Left lung (tissue), 10 donors: Measurements from ENCODE around the gene SDR39U1. TPM values are rescaled to one million over a fixed set of nuclear protein-coding genes. Genes with fewer than 3 reads are reported as not detected.
"Not testable (repeated sequence)": the region's sequence is repeated elsewhere in the genome, so short reads cannot be mapped to it uniquely, and the experiment has no call there.

Source experiments
- ATAC-seq: fragments of 200-7000 bp; cut with Tn5 transposase; one replicate; pipeline ENCODE4 v1.9.1; 2020; ENCODE audit warnings: moderate library complexity
- DNase-seq, 4 donors: peaks; one replicate each; pipeline ENCODE4 v3.0.0-alpha.2; 2013 to 2020
- H3K27ac ChIP-seq, 2 donors: fragments of 200-600 bp; sonication (generic) in 1 of 2; one replicate each; pipeline versions ENCODE4 v1.5.0 to v1.8.0; 2020 to 2021
- H3K27me3 ChIP-seq, 2 donors: fragments of 200-600 bp; sonication (generic) in 1 of 2; one replicate each; pipeline versions ENCODE4 v1.5.0 to v1.8.0; 2020 to 2021
- H3K36me3 ChIP-seq, 2 donors: fragments of 200-600 bp; sonication (generic) in 1 of 2; one replicate each; pipeline versions ENCODE4 v1.5.0 to v1.8.0; 2020 to 2021
- H3K4me1 ChIP-seq, 2 donors: fragments of 200-600 bp; one replicate each; pipeline ENCODE4 v1.8.0; 2021
- H3K4me3 ChIP-seq, 2 donors: fragments of 200-600 bp; sonication (generic) in 1 of 2; one replicate each; pipeline versions ENCODE4 v1.5.0 to v1.8.0; 2020 to 2021; ENCODE audit warnings: mild to moderate bottlenecking in 1 of 2
- H3K9me3 ChIP-seq, 2 donors: fragments of 200-600 bp; sonication (generic) in 1 of 2; one replicate each; pipeline versions ENCODE4 v1.5.0 to v1.8.0; 2020 to 2021
- intact Hi-C, 2 donors: fragments of 100-400 bp; cut with DNase I; formaldehyde crosslinking; loops; one replicate each; pipeline versions ENCODE4 v1.11.2 to v1.14.2; 2022
- polyA plus RNA-seq, 6 donors: library from polyadenylated mRNA; unstranded; fragments of 120-200 nt; gene quantifications; one replicate each; pipeline ENCODE4 v1.2.1, GENCODE V29; 2013; ENCODE audit not compliant: insufficient read length in 6 of 6
- total RNA-seq, 2 donors: library from RNA; stranded (reverse); fragmentation: NEBNext Ultra II Directional; extraction: Animal tissue kit (Norgen Biotek cat#: 25700); gene quantifications; one replicate each; pipeline ENCODE4 v1.2.1, GENCODE V29; 2021
- TF ChIP-seq, protein P1 (sequence below), 2 donors: fragments of 200-600 bp; sonication (generic) in 1 of 2; IDR thresholded peaks; one replicate each; pipeline versions ENCODE4 v1.5.0 to v1.8.0; 2021; ENCODE audit warnings: antibody characterized with exemption in 2 of 2
- donor health status: DM: no; HTN: yes; CAD: no.
- donor health status: DM: no; HTN: no; CAD: no.

SDR39U1 gene
- total and polyA plus RNA-seq, 8 donors, result 32.7 to 51.9 (median 43.3) TPM

DNA sequence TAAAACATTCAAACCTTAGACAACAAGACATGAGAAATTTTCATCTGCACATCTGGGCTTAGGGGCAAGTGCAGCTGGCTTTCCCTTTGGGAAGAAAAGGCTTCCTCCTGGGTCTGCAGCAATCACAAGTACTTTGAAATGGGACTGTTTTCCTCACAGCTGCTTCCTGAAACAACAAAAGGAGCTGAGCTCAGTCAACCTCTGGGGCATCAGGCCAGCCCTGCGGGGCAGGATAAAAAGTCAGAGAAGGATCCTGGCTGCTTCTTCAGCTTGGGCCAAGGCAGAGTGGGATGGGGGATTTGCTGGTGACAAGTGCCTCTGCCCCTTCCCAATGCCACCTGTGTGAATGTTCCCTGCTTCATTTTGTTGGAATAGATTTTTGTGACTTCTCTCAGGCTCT lies 16.2 kb upstream of the SDR39U1 start:
- no peaks in the 10 kb centered on the region for H3K9me3 ChIP-seq
- no peaks in the 10 kb centered on the region for H3K27me3 ChIP-seq
- H3K27ac ChIP-seq, result no peak overlapping the region
- DNase-seq (no peak), ATAC-seq (no peak)
- H3K4me3 ChIP-seq, result no peak overlapping the region
- no peaks in the 10 kb centered on the region for H3K4me1 ChIP-seq
- intact Hi-C loops, result no loop called here
- no peaks in the 10 kb centered on the region for H3K36me3 ChIP-seq
- TF ChIP-seq, protein P1, sequence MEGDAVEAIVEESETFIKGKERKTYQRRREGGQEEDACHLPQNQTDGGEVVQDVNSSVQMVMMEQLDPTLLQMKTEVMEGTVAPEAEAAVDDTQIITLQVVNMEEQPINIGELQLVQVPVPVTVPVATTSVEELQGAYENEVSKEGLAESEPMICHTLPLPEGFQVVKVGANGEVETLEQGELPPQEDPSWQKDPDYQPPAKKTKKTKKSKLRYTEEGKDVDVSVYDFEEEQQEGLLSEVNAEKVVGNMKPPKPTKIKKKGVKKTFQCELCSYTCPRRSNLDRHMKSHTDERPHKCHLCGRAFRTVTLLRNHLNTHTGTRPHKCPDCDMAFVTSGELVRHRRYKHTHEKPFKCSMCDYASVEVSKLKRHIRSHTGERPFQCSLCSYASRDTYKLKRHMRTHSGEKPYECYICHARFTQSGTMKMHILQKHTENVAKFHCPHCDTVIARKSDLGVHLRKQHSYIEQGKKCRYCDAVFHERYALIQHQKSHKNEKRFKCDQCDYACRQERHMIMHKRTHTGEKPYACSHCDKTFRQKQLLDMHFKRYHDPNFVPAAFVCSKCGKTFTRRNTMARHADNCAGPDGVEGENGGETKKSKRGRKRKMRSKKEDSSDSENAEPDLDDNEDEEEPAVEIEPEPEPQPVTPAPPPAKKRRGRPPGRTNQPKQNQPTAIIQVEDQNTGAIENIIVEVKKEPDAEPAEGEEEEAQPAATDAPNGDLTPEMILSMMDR (IDR thresholded peaks at IDR 0.05), result no peak

DNA sequence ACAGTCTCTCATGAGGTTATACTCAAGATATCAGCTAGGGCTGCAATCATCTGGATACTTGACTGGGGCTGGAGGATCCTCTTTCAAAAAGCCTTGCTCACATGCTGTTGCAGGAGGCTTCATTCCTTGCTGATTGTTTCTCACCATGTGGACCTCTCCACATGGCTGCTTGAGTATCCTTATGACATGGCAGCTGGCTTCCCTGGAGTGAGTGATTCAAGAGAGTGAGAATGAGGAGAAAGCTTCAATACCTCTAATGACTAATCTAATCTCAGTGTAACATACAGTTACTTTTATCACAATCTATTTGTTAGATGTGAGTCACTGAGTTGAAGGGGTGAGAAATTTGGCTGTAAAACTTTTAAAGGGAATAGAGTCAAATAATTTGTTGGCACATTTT lies 14.4 kb upstream of the SDR39U1 start:
- TF ChIP-seq, protein P1 (IDR thresholded peaks at IDR 0.05), result no peak
- no peaks in the 10 kb centered on the region for H3K9me3 ChIP-seq
- ATAC-seq (no peak), DNase-seq (no peak)
- H3K27me3 ChIP-seq, result no peaks in the 10 kb centered on the region
- H3K4me1 ChIP-seq, result no peaks in the 10 kb centered on the region
- intact Hi-C loops, result no loop called here
- no peak overlapping the region for H3K27ac ChIP-seq
- no peaks in the 10 kb centered on the region for H3K36me3 ChIP-seq
- no peak overlapping the region for H3K4me3 ChIP-seq

DNA sequence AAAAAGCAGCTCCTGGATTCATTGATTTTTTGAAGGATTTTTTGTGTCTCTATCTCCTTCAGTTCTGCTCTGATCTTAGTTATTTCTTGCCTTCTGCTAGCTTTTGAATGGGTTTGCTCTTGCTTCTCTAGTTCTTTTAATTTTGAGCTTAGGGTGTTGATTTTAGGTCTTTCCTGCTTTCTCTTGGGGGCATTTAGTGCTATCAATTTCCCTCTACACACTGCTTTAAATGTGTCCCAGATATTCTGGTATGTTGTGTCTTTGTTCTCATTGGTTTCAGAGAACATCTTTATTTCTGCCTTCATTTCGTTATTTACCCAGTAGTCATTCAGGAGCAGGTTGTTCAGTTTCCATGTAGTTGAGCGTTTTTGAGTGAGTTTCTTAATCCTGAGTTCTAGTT lies 8.3 kb upstream of the SDR39U1 start:
- H3K4me3 ChIP-seq, intact Hi-C loops, H3K36me3 ChIP-seq, DNase-seq, ATAC-seq, H3K9me3 ChIP-seq, H3K4me1 ChIP-seq, H3K27ac ChIP-seq, H3K27me3 ChIP-seq: not testable (repeated sequence)

DNA sequence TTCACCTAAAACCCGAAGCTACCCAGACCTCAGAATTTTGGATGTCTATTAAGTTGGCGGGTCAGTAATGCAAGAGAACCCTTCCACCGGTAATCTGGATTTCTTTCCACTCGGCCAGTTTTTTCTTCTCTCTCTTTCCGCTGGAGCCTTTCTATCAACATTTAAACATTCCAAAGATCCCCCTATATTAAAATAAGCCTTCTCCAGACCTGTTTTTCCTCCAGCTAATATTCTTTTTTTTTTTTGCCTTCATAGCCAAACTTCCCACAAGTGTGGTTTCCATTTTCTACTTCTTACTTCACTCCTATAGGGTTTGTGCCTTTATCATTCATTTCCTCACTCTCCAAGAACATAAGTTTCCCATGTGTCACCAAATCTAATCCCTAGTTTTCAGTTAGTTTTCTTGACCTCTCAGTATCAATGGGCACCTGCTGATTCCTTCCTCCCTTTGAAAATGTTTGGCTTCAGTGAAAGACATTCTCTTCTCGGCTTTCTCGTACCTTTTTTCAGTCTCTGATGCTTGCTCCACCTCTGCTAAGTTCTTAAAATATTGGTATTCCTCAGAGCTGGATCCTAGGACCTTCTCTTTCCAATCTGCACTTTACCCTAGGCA lies 583 bp upstream of the SDR39U1 start:
- DNase-seq, result no peak

DNA sequence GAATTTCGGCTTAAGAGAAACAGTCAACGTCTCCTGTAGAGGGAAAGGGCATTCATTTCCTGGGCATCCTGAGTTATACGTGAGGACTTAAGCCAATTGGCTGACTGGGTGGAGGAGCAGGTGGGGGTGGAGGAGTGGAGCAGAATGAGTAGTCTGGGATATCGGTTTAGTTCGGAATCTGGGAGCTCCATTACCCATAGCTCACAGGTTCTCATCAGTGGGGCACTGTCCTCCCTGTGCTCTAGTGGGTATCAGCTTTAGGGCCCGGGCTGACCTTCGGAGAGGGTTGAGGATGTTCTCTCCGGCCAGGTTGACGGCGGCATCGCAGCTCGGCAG lies 704 bp downstream of the SDR39U1 start:
- peak overlapping the region; percentile 96 to 99 for H3K27ac ChIP-seq
- peak overlapping the region; percentile 59 to 61 for H3K4me3 ChIP-seq
- ATAC-seq (no peak), DNase-seq (no peak)
- H3K4me1 ChIP-seq, result peaks cover 15 to 54% of the 10 kb centered on the region in 2 donors
- no peaks in the 10 kb centered on the region for H3K9me3 ChIP-seq
- H3K36me3 ChIP-seq, result peaks cover 0 to 46% of the 10 kb centered on the region in 2 donors
- intact Hi-C loops, result no loop called here
- H3K27me3 ChIP-seq, result no peaks in the 10 kb centered on the region
- TF ChIP-seq, protein P1 (IDR thresholded peaks at IDR 0.05), result peak in 1 of 2 donors; percentile 5

More for the DNA sequence above, 583 bp upstream of the SDR39U1 start:
- Histone ChIP-seq H3K27ac (peak overlapping the region; percentile 96 to 99), H3K4me3 (peak overlapping the region; percentile 59 to 61), H3K9me3 (no peaks in the 10 kb centered on the region), H3K4me1 (peaks cover 9 to 41% of the 10 kb centered on the region in 2 donors), H3K27me3 (no peaks in the 10 kb centered on the region), H3K36me3 (peaks cover 0 to 33% of the 10 kb centered on the region in 2 donors)
- intact Hi-C loops, result no loop called here
- TF ChIP-seq, protein P1 (IDR thresholded peaks at IDR 0.05), result no peak
- no peak for ATAC-seq

DNA sequence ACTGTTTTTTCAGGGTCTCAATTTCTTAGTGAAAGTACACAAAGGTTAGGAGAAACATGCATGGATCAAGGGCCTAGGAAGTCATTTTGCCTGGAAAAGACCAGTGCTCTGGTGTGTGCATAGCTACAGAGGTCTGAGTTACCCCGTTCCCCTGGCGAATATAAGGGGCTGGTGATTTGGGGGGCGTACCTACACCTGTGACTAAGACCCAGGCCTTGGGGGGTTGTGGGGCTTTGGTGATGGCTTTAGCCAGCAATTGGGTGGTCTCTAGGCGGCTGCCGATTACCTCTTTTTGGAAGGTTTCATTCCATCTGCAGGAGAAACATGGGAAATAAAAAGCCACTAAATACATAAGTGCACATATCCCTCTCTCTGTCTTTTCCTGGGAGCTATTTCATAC lies 1.1 kb downstream of the SDR39U1 start:
- intact Hi-C loops, result no loop called here
- Histone ChIP-seq H3K27me3 (no peaks in the 10 kb centered on the region), H3K36me3 (peaks cover 0 to 47% of the 10 kb centered on the region in 2 donors), H3K4me1 (peaks cover 19 to 58% of the 10 kb centered on the region in 2 donors), H3K4me3 (peak overlapping the region; percentile 59 to 61), H3K27ac (peak overlapping the region; percentile 96 to 99), H3K9me3 (no peaks in the 10 kb centered on the region)
- TF ChIP-seq, protein P1 (IDR thresholded peaks at IDR 0.05), result no peak
- ATAC-seq (no peak), DNase-seq (no peak)
